Activated effector memory CD4-positive, alpha-beta T cell treated with Interleukin-2 at 50 U/mL for 16 hours (primary cell): Measurements from ENCODE around the gene SMPD4.
"Not testable (repeated sequence)": the region's sequence is repeated elsewhere in the genome, so short reads cannot be mapped to it uniquely, and the experiment has no call there.

Source experiments
- DNase-seq: peaks from one replicate; pipeline ENCODE4 v3.0.0-alpha.2; 2020

The SMPD4 gene, protein sequence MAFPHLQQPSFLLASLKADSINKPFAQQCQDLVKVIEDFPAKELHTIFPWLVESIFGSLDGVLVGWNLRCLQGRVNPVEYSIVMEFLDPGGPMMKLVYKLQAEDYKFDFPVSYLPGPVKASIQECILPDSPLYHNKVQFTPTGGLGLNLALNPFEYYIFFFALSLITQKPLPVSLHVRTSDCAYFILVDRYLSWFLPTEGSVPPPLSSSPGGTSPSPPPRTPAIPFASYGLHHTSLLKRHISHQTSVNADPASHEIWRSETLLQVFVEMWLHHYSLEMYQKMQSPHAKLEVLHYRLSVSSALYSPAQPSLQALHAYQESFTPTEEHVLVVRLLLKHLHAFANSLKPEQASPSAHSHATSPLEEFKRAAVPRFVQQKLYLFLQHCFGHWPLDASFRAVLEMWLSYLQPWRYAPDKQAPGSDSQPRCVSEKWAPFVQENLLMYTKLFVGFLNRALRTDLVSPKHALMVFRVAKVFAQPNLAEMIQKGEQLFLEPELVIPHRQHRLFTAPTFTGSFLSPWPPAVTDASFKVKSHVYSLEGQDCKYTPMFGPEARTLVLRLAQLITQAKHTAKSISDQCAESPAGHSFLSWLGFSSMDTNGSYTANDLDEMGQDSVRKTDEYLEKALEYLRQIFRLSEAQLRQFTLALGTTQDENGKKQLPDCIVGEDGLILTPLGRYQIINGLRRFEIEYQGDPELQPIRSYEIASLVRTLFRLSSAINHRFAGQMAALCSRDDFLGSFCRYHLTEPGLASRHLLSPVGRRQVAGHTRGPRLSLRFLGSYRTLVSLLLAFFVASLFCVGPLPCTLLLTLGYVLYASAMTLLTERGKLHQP

DNA sequence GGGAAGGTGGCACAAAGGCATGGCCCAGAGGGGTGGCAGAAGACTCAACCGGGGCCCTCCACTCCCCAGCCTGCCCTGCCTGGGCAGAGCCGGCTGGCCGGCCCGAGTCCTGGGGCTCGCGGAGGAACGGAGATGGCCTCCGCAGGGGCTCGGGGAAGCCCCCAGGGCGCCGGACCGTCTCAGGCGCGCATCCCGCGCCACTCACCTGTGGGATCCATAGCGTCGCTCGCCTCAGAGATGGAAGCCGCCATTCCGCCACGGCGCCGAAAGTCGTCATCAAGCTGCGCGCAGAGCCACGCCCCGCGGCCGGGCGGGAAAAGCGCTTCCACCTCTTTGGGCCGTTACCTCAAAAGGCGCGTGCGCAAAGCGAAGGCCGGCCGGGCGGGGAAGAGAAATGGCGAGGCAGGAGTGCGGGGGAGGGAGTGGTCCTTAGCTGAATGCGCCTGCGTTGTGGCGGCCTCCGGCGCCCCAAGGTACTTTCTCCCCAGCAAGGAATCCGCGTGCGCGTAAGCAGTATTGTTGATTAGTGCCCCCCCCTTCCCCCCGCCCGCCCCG is at the start of gene SMPD4:
Gene SMPD4 (minus strand): TSS at position 278 of the 555 bp plus-strand sequence. CDS start 5,010 bp downstream, outside the sequence.
- DNase-seq: peak; percentile 97

DNA sequence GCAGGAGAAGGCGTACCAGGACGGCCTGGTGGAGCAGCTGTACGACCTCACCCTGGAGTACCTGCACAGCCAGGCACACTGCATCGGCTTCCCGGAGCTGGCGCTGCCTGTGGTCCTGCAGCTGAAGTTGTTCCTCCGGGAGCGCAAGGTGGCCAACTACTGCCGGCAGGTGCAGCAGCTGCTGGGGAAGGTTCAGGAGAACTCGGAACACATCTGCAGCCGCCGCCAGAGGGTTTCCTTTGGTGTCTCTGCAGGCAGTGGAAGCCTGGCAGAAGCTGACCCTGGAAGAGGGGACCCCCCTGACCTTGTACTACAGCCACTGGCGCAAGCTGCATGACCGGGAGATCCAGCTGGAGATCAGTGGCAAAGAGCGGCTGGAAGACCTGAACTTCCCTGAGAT is 49.5 kb upstream of the SMPD4 start:
- not testable (repeated sequence) for DNase-seq

DNA sequence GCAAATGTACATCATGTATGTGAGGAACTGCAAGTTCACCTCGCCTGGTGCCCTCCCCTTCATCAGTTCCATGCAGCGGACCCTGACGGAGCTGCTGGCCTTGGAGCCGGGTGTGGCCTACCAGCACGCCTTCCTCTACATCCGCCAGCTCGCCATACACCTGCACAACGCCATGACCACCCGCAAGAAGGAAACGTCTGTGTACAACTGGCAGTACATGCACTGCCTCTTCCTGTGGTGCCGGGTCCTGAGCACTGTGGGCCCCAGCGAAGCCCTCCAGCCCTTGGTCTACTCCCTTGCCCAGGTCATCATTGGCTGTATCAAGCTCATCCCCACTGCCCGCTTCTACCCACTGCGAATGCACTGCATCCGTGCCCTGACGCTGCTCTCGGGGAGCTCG is 49.0 kb upstream of the SMPD4 start:
- not testable (repeated sequence) for DNase-seq

- peak; percentile 5 for DNase-seq
Measured at GRCh38 chr2:130229161-130229510, 47.7 kb upstream of the SMPD4 start.

GRCh38 chr2:130228467-130229160 is 47.2 kb upstream of the SMPD4 start:
- not testable (repeated sequence) for DNase-seq

DNA sequence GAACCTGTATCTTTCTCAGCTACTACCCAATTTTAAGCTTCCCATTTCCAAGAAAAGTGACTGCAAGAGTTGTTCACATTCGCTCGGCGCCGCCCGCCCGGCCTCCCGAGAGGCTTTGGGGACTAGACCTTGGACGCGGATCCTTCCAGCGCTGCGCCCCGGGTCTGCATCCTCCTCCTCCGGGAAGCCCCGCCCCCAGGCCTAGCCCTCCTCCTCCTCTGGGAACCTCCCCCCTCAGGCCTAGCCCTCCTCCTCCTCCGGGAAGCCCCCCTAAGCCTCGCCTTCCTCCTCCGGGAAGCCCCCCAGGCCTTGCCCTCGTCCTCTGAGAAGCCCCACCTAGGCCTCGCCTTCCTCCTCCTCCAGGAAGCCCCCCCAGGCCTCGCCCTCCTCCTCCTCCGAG is 46.6 kb upstream of the SMPD4 start:
- not testable (repeated sequence) for DNase-seq

GRCh38 chr2:130222523-130222922 is 41.1 kb upstream of the SMPD4 start:
- not testable (repeated sequence) for DNase-seq

GRCh38 chr2:130220505-130220904 is 39.1 kb upstream of the SMPD4 start:
- DNase-seq: not testable (repeated sequence)

DNA sequence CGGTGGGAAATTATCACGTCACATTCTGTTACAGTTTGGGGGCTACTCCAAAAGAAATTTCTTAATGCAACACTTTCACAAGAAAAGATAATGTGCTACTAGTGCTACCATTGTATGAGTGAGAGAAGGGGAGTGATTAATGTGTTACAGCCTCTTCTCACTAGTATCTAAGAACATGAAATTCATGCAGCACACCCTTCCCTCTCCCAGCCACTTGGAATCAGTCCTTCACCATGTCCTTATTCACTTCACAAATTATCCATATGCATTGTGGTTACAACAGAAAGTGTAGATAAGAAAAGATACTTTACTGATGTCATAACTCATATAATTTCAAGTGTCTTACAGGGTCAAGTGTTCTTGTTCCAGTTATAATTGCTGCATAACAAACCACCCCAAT is 37.7 kb upstream of the SMPD4 start:
- DNase-seq: not testable (repeated sequence)

GRCh38 chr2:130207051-130207450 is 25.6 kb upstream of the SMPD4 start:
- not testable (repeated sequence) for DNase-seq

- not testable (repeated sequence) for DNase-seq
Measured at GRCh38 chr2:130203150-130203549, 21.7 kb upstream of the SMPD4 start.

- DNase-seq: not testable (repeated sequence)
Measured at GRCh38 chr2:130202518-130202917, 21.1 kb upstream of the SMPD4 start.

DNA sequence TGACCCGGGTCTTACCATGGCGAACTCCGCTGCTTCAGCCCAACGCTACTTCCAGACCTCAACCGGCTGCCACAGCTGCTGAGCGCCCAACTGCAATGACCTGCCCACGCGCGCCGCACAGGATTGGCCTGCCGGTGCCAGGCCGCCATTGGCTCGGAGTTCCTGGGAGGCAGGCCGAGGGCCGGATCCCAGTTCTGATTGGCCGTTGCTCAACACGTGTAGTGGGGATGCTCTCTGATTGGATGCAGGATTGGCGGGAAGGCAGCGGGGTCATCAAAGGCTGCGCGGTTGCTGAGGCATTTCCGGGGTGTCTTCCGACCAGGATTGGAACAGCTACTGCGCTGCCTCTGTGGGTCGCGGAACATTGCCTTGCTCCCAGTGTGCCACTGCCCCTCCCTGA is 16.9 kb upstream of the SMPD4 start, which contains the start of gene TUBA3E:
Gene TUBA3E (minus strand): TSS at position 97 of the 400 bp plus-strand sequence. CDS start 79 bp downstream, at position 18.
- no peak for DNase-seq

DNA sequence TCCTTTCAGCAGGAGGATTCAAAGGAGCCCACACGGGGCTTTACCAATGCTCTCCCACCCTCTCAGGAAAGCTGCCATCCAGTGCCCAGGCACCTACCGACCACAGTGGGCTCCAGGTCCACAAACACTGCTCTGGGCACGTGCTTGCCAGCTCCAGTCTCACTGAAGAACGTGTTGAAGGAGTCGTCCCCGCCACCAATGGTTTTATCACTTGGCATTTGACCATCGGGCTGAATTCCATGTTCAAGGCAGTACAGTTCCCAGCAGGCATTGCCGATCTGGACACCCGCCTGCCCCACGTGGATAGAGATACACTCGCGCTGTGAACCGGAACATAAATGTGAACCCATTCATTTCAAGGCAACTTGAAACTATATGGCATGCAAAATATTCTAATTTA is 14.7 kb upstream of the SMPD4 start:
- DNase-seq: not testable (repeated sequence)

DNA sequence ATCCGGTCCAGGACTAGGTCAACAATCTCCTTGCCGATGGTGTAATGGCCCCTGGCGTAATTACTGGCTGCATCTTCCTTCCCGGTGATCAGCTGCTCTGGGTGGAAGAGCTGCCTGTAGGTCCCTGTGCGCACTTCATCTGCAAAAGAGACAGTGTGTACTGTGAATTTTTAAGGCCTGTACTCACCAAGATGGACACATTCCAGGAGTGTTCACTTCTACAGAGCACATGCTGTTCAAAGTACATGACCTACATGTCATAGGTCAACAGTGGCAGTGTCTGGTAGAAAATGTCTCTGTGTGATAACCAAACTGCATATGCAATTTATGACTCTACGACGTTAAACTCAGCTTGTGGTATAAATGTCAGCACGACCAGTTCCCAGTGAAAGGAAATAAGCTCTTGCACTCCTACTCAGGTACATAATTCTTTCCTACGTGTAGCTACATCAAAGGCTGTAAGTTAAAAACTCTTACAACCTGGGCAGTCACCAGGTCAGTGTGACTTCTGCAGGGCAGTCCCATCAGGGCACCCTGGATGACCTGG is 13.8 kb upstream of the SMPD4 start:
- not testable (repeated sequence) for DNase-seq

DNA sequence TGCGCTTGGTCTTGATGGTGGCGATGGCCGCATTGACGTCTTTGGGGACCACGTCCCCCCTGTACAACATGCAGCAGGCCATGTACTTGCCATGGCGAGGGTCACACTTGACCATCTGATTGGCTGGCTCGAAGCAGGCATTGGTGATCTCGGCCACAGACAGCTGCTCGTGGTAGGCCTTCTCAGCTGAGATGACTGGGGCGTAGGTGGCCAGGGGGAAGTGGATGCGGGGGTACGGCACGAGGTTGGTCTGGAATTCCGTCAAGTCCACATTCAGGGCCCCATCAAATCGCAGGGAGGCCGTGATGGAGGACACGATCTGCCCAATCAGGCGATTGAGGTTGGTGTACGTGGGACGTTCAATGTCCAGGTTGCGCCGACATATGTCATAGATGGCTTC is 12.4 kb upstream of the SMPD4 start:
- DNase-seq: not testable (repeated sequence)

DNA sequence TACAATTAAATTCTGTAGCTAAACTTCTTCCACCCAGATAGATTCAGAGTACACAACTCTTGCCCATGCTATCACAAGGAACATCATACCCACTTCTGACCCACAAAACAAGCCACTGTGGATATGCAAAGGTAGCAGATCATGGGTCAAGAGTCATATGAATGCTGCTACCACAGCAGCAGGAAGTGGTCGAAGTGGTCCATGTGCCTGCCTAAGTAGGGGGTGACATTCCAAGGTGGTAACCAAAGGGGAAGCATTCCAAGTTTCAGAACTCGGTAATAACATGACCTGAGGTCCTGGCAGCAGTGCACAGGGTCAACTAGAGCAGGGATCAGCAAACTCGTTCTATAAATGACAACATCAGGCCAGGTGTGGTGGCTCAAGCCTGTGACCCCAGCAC is 11.0 kb upstream of the SMPD4 start:
- not testable (repeated sequence) for DNase-seq

- not testable (repeated sequence) for DNase-seq
Measured at GRCh38 chr2:130191319-130191718, 9.9 kb upstream of the SMPD4 start.

- no peak for DNase-seq
Measured at GRCh38 chr2:130190237-130190636, 8.8 kb upstream of the SMPD4 start.

GRCh38 chr2:130188958-130189357 is 7.6 kb upstream of the SMPD4 start:
- DNase-seq: not testable (repeated sequence)

- DNase-seq: not testable (repeated sequence)
Measured at GRCh38 chr2:130187859-130188792, 6.7 kb upstream of the SMPD4 start.
